AG04450 (cell line): ENCODE measurements around the gene PRDX3. TPM values are rescaled to one million over a fixed set of nuclear protein-coding genes. Genes with fewer than 3 reads are reported as not detected.

ENCODE experiments used
- CTCF ChIA-PET: fragments of 300-600, 350-600 bp; formaldehyde crosslinking; extraction: SDS; loops from one replicate; lab custom pipeline; 2022; ENCODE audit warnings: antibody characterized with exemption, inconsistent platforms; lab: Charles Lee
- POLR2A ChIA-PET: fragments of 350-600 bp; formaldehyde crosslinking; extraction: SDS; loops from one replicate; lab custom pipeline; 2021; ENCODE audit warnings: antibody characterized with exemption, inconsistent platforms; lab: Yijun Ruan, JAX
- DNase-seq: peaks from one replicate; pipeline ENCODE4 v3.0.0-alpha.2; 2011; ENCODE audit warnings: low read depth, low spot score
- H3K27ac ChIP-seq: one replicate; pipeline ENCODE4 v1.5.1; 2012; ENCODE audit warnings: low read depth, low read length, control low read depth
- H3K27me3 ChIP-seq: one replicate; pipeline ENCODE4 v1.6.0; 2012; ENCODE audit warnings: low read length; ENCODE audit not compliant: control insufficient read depth, insufficient read depth
- H3K4me3 ChIP-seq: 2 replicates; pipeline ENCODE4 v1.5.1; 2011; ENCODE audit warnings: mild to moderate bottlenecking, low read depth, low read length, control low read depth
- H3K9me3 ChIP-seq: 2 replicates; pipeline ENCODE4 v1.5.1; 2012; ENCODE audit warnings: low read length; ENCODE audit not compliant: control insufficient read depth, insufficient read depth
- polyA minus RNA-seq: library from RNA; depleted of rRNA, polyadenylated mRNA; stranded (reverse); fragments of >200 nt; gene quantifications from 2 replicates; pipeline ENCODE4 v1.2.3, GENCODE V29; 2011; rRNA and poly(A)+ RNA removed
- polyA plus RNA-seq: library from polyadenylated mRNA; depleted of rRNA; stranded (reverse); fragments of >200 nt; gene quantifications from 2 replicates; pipeline ENCODE4 v1.2.3, GENCODE V29; 2011; rRNA removed
- TF ChIP-seq, protein P1 (sequence below): IDR thresholded peaks from 2 replicates; pipeline ENCODE4 v1.5.1; 2011; ENCODE audit warnings: low read depth, low read length, control low read depth, inconsistent platforms

Gene PRDX3
- 296 and 373 TPM in 2 replicates for polyA plus RNA-seq
- polyA minus RNA-seq, result 122 and 138 TPM in 2 replicates

DNA sequence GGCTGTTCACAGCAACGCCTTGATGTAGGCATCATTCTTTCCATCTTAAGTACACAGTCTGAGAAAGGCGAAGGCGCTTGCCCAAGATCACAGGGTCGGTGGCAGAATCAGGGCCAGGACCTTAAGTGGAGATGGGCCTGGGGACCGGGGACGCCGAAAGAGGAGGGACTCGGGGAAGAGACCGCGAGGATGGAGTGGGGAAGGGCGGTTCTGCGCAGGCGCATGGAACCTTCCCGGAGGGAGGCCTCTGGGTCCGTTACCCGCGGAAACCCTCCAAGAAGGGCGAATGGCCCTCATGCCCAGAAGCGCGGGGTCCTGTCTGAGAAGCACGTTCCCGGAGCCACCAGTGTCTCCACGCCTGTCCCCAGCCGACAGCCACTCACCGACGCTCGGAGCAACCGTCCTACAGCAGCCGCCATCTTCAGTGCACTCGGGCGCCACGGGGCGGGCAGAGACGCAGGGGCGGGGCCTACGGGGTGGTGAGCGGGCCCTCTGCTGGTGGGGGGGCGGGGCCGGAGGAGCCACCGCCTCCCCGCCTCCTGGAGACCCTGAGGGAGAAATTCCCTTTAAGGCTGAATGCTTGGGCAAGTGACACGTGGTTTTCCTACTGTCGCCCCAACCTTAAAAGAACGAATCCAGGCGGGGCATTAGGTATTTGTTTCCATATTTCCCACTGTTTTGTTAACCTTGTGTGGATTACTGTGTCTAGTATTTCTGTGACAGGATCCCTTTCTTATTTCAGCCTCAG lies at the start of gene PRDX3:
Gene PRDX3 (minus strand): TSS at position 441 of the 748 bp plus-strand sequence. CDS start 22 bp downstream, at position 419.
- ChIA-PET POLR2A (no interaction called here), CTCF (interaction anchor here (0.8 to 1.0 kb wide), 2 partner anchors 11 to 21 kb away, joined by 4 read pairs; no protein-coding TSS in a partner anchor)
- Histone ChIP-seq H3K4me3 (peak within 1 kb of the TSS; percentile 99), H3K9me3 (no peaks in the 10 kb centered on the region), H3K27me3 (no peaks in the 10 kb centered on the region), H3K27ac (peak within 1 kb of the TSS; percentile 92)
- TF ChIP-seq, protein P1, sequence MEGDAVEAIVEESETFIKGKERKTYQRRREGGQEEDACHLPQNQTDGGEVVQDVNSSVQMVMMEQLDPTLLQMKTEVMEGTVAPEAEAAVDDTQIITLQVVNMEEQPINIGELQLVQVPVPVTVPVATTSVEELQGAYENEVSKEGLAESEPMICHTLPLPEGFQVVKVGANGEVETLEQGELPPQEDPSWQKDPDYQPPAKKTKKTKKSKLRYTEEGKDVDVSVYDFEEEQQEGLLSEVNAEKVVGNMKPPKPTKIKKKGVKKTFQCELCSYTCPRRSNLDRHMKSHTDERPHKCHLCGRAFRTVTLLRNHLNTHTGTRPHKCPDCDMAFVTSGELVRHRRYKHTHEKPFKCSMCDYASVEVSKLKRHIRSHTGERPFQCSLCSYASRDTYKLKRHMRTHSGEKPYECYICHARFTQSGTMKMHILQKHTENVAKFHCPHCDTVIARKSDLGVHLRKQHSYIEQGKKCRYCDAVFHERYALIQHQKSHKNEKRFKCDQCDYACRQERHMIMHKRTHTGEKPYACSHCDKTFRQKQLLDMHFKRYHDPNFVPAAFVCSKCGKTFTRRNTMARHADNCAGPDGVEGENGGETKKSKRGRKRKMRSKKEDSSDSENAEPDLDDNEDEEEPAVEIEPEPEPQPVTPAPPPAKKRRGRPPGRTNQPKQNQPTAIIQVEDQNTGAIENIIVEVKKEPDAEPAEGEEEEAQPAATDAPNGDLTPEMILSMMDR, result no peak
- no peak for DNase-seq

- TF ChIP-seq, protein P1, result no peak
- Histone ChIP-seq H3K27ac (no peak overlapping the region), H3K4me3 (no peak overlapping the region), H3K9me3 (no peaks in the 10 kb centered on the region), H3K27me3 (no peaks in the 10 kb centered on the region)
- CTCF ChIA-PET, result interaction anchor here (0.6 kb wide), 1 partner anchor 19 kb away, joined by 4 read pairs; no protein-coding TSS in a partner anchor
- POLR2A ChIA-PET, result no interaction called here
- no peak for DNase-seq
These were observed 49.2 kb upstream of the PRDX3 start for GRCh38 chr10:119227825-119228224.

DNA sequence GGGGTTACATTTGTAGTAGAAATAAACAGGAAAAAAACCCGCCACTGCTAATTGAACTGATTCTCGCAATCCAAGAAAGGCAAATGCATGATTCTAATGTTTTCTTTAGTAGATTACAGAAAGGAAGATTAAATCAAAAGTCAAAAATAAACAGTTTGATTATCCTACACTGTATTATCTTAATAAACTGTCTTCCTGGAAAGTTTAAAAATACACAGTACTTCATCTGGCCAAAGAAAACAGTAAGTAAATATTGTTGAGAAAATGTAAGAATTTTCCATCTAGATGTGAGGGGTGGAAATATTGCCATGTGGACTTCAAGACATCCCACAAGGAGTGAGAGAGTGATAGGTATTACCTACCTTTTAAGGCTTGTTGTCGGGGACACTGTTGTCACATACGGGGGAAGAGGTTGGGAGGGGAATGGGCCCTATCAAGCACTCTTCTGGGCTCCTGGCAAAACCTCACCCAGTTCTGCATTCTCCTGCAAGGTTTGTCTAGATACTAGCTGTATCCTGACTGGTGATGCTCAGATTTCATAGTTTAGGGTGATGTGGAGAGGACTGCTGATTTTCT lies 46.6 kb upstream of the PRDX3 start:
- TF ChIP-seq, protein P1, result no peak
- Histone ChIP-seq H3K27me3 (no peaks in the 10 kb centered on the region), H3K27ac (no peak overlapping the region), H3K4me3 (no peak overlapping the region), H3K9me3 (no peaks in the 10 kb centered on the region)
- POLR2A ChIA-PET, result interaction anchor here (0.7 kb wide), 1 partner anchor 245 kb away, joined by 4 read pairs; no protein-coding TSS in a partner anchor
- CTCF ChIA-PET, result no interaction called here
- no peak for DNase-seq

DNA sequence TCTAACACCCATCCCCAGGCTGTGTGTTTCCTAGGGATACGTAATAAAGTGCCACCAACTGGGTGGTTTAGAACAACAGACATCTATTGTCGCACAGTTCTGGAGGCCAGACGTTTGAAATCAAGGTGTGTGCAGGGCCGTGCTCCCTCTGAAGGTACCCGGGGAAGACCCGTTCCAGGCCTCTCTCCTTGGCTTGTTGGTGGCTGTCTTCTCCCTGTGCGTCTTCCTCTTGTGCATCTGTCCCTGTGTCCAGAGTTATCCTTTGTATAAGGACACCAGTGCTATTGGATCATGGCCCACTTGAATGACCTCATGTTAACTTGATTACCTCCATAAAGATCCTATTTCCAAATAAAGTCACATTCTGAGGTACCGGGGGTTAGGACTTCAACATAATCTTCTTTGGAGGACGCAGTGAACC lies 44.4 kb upstream of the PRDX3 start:
- H3K27me3 ChIP-seq, result no peaks in the 10 kb centered on the region
- no peak for DNase-seq
- no peak overlapping the region for H3K4me3 ChIP-seq
- CTCF ChIA-PET, result interaction anchor here (1.6 to 2.0 kb wide), 2 partner anchors 13 to 222 kb away, joined by 4 to 13 read pairs; no protein-coding TSS in a partner anchor
- TF ChIP-seq, protein P1, result no peak
- no peaks in the 10 kb centered on the region for H3K9me3 ChIP-seq
- POLR2A ChIA-PET, result interaction anchor here (0.5 to 1.6 kb wide), 4 partner anchors 11 to 151 kb away, joined by 3 to 4 read pairs (median 3); no protein-coding TSS in a partner anchor
- no peak overlapping the region for H3K27ac ChIP-seq
